ENCODE measurements around the gene ABLIM1.

The ABLIM1 gene

GRCh38 chr10:114541081-114541796, 116.8 kb downstream of the ABLIM1 start:
- DNase-seq, result peak; percentile 84

DNA sequence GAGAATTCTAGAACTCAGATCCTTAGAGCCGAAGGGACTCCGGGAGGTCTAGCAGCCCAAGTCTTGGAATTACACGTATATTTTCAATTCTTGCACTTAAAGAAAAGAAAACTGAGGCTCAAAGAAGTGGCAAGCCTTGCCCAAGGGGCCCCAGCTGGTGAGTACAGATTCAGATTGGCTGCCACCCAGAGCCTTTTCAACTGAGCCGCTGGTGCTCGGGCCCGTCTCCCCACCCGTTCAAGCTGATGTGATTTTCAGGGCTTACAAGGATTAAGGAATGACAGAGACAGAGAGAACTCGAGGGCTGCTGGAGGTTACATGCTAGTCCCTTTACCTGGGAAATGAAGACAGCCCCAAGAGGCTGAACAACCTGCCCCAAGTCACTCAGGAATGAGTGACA, 117.8 kb downstream of the ABLIM1 start:
- no peak for DNase-seq

DNA sequence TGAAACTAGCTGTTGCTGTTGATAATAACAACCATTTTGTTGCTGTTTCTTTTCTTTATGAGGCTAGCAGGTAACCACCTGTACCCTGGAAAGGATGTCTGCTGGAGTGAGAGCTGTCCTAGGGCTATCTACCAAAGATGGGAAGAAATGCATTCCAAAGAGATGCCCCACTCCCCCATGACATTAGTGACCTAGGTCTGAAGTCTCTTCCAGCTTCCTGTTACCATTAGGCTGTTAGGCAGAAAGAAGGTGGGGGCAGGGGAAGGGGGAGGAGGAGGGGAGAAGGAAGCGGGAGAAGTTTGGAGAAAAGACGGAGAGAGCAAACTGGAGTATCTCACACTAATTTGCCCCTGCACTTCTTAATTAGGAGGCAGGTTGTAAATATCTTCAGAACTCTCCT, 118.5 kb downstream of the ABLIM1 start:
- DNase-seq, result no peak

DNA sequence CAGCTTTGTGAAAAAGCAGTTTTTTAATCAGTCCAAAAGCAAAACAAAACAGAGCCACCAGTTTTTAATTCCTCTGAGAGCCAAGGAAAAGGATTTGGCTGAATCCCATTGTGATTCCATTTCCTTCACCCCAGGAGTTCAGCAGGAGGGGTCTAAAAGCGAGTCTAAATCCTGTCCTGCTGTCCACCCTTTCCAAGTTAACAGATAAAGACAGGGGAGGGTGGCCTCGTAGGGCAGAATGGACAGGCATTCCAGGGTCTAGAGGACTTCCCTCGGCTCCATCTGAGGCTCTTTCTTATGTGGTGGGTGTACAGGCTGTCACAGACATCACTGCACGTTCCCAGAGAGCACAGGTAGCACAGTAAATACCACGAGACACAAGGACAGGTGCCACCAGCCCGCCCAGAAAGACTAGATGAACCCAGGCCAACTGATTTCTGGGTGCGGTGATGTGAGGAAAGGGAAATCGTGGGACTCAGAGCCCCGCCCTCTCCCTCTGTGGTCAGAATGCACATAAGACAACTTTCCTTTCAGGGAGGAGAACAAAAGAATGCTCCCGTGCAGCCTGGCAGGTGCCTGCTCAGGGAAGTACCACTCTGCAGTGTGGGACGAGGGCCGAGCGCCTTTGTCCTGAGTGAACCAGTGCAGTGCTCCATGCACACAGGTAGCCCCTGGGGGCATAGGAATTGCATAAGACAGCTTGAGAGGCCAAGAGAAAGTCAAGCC, 119.7 kb downstream of the ABLIM1 start:
- peak; percentile 65 for DNase-seq

DNA sequence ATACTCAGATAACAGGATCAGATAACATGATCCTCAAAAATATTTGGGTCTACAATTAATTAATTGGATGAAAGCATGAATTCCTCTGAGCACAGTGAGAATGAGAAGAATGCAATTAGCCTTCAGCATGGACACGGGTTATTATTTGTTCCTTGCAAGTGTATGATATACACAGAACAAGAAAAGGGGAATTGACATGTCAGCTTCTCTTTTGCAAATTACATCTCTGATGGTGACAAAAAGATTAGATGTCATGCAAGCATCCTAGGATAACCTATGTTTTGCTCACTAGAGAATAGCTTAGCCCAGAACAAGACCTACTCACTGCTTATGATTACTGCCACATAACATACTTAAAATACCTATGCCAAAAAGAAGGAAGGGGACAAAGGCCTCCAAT, 120.3 kb downstream of the ABLIM1 start:
- DNase-seq, result no peak

DNA sequence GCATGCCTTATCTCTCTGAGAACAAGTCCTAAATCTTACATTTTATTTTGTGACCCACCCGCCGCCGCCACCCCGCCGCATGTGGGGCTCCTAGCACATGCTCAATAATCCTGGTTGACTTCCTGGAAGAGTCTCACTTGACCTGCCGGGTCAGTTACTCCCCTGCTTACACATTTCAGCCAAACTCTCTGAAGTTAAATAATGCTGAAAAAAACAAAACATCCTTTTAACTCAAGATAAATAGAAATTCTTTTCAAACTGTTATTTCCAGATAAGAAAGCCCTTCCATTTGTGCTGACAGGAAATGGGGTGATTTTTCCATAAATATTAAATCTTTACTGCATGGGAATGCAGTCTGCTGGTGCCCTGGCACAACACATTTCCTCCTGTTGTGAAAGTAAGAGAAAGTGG, 123.5 kb downstream of the ABLIM1 start:
- DNase-seq, result no peak

DNA sequence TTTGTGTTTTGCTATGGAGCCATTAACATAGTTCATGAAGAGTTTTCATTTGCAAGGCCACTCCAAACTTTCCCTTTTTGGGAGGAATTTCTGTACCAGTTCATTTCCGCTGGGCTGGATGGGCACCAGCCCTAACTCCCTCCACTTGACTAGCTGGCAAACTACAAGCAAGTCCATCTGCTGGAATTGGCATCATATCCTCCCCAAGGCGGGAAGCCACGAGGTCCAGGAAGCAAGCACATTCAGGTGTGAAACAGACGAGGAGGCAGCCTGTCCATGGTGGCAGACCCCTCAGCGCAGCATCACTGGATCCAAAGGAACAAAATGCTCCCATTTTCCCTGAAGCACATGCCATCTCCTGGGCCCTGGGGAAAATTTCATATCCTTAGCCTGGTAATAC, 125.8 kb downstream of the ABLIM1 start:
- DNase-seq, result no peak

DNA sequence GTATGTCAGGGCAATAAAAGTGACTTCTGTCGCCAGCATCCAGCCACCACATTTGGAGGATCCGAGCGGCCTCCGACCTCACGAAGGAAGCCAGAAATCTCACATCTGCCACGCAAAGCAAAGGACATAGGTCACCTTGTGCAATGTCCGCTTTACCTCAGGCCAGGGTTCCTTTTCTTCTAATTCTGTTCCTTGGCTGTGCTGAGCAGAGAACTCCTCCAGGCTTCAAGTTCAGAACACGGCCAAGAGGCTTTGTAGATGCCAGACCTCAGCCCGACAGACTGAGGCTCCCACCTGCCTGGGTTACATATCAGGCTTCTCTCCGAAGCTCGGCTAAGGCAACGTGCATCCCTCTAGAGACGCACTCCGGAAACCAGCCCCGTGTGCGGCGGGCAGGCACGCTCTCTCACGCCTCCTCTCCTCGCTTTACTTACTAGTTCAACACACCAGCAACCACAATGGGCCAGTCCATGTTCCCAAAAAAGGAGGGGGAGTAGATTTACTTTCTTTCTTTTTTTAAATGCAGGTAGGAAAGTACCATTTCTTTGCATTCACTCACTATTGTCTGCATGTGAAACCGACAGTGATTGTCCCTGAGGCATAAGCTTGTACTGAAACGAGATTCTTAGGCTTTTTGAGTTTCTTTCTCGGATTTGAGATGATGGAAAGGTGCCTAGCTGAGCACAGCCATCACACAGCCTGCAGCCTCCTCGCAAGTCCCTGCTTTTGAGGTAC, 131.4 kb downstream of the ABLIM1 start:
- peak; percentile 93 for DNase-seq

GRCh38 chr10:114526126-114526503, 132.0 kb downstream of the ABLIM1 start:
- peak; percentile 75 for DNase-seq

DNA sequence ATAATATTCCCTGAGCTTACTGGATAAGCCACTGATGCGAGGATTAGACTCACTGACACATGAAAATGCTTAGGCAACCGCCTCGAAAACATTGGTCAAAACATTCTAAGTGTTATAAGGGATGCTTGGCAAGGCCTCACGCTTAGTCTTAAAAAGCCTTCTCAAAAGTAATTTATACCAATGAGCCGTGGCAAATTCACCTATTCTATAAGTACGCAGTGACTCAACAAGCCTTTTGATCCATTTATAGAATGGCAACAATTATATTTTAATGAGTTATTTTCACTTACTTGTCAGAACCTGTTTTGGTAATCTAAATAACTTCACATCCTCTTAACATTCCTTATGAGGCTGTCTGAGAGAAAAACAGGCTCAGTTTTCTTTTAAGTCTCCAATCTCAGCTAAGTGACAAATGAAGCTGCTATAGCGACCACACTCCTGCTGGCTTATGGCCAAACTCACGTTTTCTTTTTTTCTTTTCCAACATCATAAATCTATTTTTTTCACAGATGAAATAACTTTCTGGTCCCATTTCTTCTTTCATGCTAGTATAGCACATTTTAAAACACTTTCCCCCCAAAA, 132.6 kb downstream of the ABLIM1 start:
- DNase-seq, result peak; percentile 46

- DNase-seq, result no peak
These were observed 134.2 kb downstream of the ABLIM1 start for GRCh38 chr10:114523876-114524275.

DNA sequence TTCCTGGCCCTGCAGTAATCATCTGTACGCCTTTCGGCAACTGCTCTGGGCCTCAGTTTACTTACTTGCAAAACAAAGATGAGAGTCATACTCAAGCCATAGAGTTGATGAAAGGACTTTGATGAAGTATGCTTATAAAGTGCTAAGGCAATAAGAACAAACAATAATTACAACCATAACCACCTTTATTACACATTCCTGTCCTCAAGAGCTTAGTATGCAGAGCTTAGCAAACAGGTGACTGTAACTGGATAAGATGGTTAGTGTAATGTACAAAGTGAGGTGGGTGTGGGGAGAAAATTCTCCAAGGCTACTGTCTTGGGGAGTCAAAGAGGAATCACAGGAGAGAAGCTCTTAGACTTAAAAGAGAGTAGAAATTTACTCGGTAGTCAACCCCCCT, 136.8 kb downstream of the ABLIM1 start:
- DNase-seq, result no peak

DNA sequence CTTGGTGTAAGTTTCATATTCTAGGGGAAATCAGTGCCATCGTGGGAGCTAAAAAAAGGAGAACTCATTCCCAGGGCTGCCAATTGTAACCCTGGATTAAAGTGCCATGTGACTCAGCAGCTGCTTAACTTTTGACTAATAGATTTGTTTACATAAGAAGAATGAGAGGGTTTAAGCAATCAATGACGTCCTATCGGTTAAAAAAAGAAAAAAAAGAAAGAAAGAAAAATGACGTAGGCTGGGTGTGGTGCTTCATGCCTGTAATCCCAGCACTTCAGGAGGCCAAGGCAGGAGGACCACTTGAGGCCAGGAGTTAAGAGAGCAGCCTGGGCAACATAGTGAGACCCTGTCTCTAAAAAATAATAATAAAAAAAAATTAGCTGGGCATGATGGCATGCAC, 137.6 kb downstream of the ABLIM1 start:
- DNase-seq, result no peak

DNA sequence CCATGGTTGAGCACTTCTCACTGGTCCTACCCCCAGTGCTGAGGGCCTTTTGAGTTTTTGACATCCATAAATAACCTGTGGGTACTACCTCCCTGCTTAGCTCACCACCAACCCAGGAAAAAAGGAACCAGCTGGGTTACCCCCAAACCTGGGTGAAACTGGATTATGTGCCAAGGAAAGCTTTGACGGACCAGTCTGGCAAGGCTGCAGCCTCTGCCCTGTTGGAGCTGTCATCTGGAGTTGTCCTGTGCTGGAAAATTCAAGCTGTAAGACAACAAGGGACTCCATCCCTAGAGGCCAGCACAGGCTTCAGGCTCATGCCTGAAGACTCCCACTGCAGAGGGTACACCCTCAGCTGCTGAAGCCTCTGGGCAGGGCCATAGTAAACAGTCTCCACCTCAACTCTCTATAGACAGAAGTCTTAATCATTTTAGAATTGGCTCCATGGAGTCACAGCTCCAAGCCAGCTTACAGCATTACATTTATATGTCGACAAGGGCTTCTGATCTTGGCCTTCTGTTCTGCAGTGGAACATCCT, 138.2 kb downstream of the ABLIM1 start:
- DNase-seq, result no peak

DNA sequence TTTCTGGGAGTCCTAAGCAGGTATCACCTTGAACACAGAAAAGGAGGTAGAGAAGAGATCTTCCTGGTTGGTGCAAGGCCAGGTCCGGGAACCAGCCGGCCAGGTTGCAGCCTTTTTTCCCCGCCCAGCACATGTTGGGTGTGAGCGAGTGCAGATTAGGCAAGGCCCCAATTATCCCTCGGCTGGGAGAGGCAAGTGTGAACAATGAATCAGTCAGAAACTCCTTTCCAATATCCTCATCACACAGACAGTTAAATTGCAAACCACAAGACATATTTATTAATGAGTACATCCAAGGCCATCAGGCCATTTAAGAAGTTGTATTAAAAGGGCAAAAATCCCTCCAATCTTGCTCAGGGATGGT, 138.8 kb downstream of the ABLIM1 start:
- no peak for DNase-seq

GRCh38 chr10:114518401-114519305, 139.4 kb downstream of the ABLIM1 start:
- no peak for DNase-seq

- DNase-seq, result no peak
These were observed 140.5 kb downstream of the ABLIM1 start for GRCh38 chr10:114517368-114518250.

- no peak for DNase-seq
These were observed 141.7 kb downstream of the ABLIM1 start for GRCh38 chr10:114516356-114516755.

- no peak for DNase-seq
These were observed 142.7 kb downstream of the ABLIM1 start for GRCh38 chr10:114515298-114515914.

DNA sequence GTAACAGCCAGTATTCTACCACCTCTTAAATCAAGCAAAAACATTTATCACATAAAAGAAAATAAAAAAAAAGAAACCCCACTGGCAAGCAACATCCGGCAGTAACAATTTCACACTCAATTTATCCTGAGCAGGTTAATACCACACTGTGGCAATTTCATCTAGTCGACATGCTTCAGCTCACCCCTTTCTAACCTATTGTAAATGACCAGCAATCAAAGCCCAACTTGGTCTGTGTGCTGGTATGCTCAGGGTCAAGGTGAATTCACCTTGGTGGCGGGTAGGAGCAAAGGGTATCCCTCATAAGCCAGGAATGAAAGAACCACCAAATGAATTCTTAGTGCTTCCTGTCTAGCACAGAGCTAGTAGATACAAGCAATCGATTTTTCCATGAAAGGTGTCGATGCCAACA, 144.7 kb downstream of the ABLIM1 start:
- DNase-seq, result no peak

DNA sequence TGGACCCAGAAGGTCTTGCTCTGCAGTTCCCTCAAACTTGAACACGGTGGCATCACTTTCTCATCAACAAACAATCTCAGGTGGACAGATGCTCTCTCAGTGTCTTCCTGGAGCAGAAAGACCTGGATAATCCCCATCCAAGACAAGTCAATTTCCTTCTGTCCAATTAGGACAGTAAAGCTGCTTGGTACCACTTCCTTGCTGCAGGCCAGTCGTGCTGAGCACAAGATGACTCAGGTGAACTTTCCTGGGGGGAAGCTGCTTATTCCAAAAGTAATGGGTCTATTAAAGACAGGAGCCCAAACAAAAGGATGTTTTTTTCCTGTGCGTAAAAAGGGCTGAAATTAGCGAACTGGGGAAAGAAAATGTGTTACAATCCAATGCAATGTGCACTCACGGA, 146.2 kb downstream of the ABLIM1 start:
- DNase-seq, result no peak
